Measurements from ENCODE around the gene MICAL3.

Gene MICAL3

GRCh38 chr22:17964643-17965042 lies 59.7 kb downstream of the MICAL3 start:
- intact Hi-C loops (cut with DNase I) = no loop called here
- DNase-seq = no peak

GRCh38 chr22:17964156-17964555 lies 60.2 kb downstream of the MICAL3 start:
- intact Hi-C loops (cut with DNase I) = no loop called here
- no peak for DNase-seq

- intact Hi-C loops (cut with DNase I) = no loop called here
- no peak for DNase-seq
Observed at GRCh38 chr22:17963015-17963414, 61.3 kb downstream of the MICAL3 start.

- no peak for DNase-seq
- intact Hi-C loops (cut with DNase I) = no loop called here
Observed at GRCh38 chr22:17962168-17962567, 62.2 kb downstream of the MICAL3 start.

- no peak for DNase-seq
- intact Hi-C loops (cut with DNase I) = no loop called here
Observed at GRCh38 chr22:17961446-17961729, 63.0 kb downstream of the MICAL3 start.

GRCh38 chr22:17960695-17961445 lies 63.5 kb downstream of the MICAL3 start:
- DNase-seq = no peak
- intact Hi-C loops (cut with DNase I) = no loop called here

GRCh38 chr22:17960011-17960410 lies 64.3 kb downstream of the MICAL3 start:
- intact Hi-C loops (cut with DNase I) = no loop called here
- peak in 1 of 42 donors; percentile 5 for DNase-seq

GRCh38 chr22:17958166-17958565 lies 66.2 kb downstream of the MICAL3 start:
- peak in 2 of 42 donors; percentile 14 to 30 for DNase-seq
- intact Hi-C loops (cut with DNase I) = no loop called here

GRCh38 chr22:17957693-17958092 lies 66.7 kb downstream of the MICAL3 start:
- intact Hi-C loops (cut with DNase I) = no loop called here
- DNase-seq = peak in 1 of 42 donors; percentile 1

- intact Hi-C loops (cut with DNase I) = no loop called here
- peak in 1 of 42 donors; percentile 9 for DNase-seq
Observed at GRCh38 chr22:17957204-17957603, 67.2 kb downstream of the MICAL3 start.

- peak in 2 of 42 donors; percentile 3 for DNase-seq
- intact Hi-C loops (cut with DNase I) = no loop called here
Observed at GRCh38 chr22:17956630-17957029, 67.7 kb downstream of the MICAL3 start.

- intact Hi-C loops (cut with DNase I) = no loop called here
- peak in 11 of 42 donors; percentile 14 to 66 (median 42) for DNase-seq
Observed at GRCh38 chr22:17955590-17956379, 68.6 kb downstream of the MICAL3 start.

- intact Hi-C loops (cut with DNase I) = no loop called here
- peak in 2 of 42 donors; percentile 15 to 23 for DNase-seq
Observed at GRCh38 chr22:17954860-17955587, 69.3 kb downstream of the MICAL3 start.

- intact Hi-C loops (cut with DNase I) = no loop called here
- DNase-seq = peak in 1 of 42 donors; percentile 6
Observed at GRCh38 chr22:17954200-17954859, 70.0 kb downstream of the MICAL3 start.

- intact Hi-C loops (cut with DNase I) = no loop called here
- peak in 1 of 42 donors; percentile 14 for DNase-seq
Observed at GRCh38 chr22:17953147-17953546, 71.2 kb downstream of the MICAL3 start.

- peak in 2 of 42 donors; percentile 22 to 67 for DNase-seq
- intact Hi-C loops (cut with DNase I) = no loop called here
Observed at GRCh38 chr22:17952273-17952801, 72.0 kb downstream of the MICAL3 start.

- intact Hi-C loops (cut with DNase I) = no loop called here
- no peak for DNase-seq
Observed at GRCh38 chr22:17951315-17951714, 73.0 kb downstream of the MICAL3 start.

GRCh38 chr22:17950651-17951214 lies 73.6 kb downstream of the MICAL3 start:
- DNase-seq = peak in 17 of 42 donors; percentile 32 to 67 (median 46)
- intact Hi-C loops (cut with DNase I) = no loop called here
